A172 (cell line): ENCODE data around the gene SMC6. TPM values are rescaled to one million over a fixed set of nuclear protein-coding genes. Genes with fewer than 3 reads are reported as not detected.

Source experiments
- DNase-seq: peaks from one replicate; pipeline ENCODE4 v3.0.0-alpha.2; 2015; ENCODE audit warnings: low spot score
- total RNA-seq: library from RNA; depleted of rRNA; stranded (reverse); fragments of >200 nt; shearing (Covaris generic); gene quantifications from 2 replicates; pipeline ENCODE4 v1.2.3, GENCODE V29; 2014

The SMC6 gene
- total RNA-seq, 1 experiment from 2014 or later = 38.6 TPM

DNA sequence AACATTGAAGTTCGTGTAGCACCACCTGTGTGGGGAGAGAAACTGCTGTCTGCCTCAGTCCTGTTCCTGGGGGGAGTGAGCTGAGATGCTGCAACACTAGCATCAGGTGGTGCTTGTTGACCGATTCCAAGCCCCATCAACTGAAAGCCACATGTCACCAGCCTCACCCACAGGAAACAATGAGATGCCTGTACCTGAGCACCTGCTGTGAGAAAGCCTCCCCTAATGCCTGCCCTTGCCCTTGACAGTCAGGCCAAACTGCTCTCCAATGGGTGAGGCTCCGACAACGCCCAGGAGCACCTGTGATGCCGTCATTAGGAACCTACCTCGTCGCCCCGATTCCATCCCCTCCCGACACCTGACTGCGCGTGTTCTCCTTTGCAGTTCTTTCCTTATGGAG lies 104.6 kb downstream of the SMC6 start:
- DNase-seq = no peak

DNA sequence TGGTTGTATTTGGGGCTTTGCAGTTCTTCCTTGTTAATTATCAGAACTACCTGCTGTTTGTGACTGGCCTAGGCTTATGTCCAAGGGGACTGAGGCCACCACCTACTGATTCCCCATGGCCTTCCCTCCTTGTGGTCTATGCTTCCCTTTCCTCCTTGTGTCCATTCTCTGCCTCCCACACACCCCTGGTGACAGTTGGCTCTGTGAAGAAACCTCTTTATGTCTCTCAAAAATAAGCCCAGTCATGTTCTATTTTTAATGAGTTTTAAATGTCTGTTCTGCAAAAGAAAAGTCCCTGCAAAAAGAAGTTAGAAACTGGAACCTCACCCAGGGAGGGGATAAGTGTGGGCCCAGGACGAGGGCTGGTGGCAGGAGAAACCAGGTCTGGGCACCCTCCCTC lies 105.0 kb downstream of the SMC6 start:
- DNase-seq = no peak

DNA sequence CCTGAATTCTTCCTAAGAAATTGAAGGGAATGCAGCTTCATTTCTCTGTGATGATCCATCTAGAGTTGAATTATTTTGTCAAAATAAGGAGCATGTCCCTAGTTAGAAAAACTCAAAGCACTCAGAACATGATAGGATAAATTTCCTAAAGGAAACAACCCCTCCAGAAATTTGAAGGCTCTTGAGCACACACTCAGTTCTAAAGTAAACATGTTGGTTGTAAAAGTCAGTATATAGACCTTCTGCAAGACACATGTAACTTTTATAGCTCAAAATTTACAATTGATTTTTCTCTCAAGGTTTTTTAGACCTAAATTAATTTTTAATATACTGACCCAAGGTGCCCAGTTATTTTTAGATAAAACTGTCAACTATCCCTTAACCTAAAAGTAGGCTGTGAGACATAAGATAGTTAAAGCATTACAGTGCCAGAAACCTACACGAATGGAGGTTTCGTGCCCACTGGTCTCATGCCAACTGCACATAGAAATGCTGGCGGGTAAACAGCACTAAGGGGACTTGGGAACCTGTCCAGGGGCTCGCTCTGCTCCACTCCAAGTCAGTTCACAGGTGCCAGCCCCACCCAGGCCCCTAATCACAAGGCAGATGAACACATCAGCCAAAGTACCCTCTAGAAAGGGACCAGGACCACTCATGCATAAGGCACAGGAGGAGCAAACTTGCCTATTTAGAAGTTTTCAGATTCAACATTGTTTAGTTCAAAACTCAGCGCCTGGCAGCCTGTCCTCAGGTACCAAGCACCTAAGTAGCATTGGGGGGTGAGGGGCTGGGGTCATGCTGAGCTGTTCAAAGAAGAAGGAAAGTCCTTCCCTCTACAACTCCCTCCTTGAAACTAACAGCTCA lies 106.5 kb downstream of the SMC6 start:
- DNase-seq = no peak

GRCh38 chr2:17646081-17646554 lies 107.5 kb downstream of the SMC6 start:
- DNase-seq = peak; percentile 77

- DNase-seq = peak; percentile 14
Observed at GRCh38 chr2:17644997-17645720, 108.5 kb downstream of the SMC6 start.

DNA sequence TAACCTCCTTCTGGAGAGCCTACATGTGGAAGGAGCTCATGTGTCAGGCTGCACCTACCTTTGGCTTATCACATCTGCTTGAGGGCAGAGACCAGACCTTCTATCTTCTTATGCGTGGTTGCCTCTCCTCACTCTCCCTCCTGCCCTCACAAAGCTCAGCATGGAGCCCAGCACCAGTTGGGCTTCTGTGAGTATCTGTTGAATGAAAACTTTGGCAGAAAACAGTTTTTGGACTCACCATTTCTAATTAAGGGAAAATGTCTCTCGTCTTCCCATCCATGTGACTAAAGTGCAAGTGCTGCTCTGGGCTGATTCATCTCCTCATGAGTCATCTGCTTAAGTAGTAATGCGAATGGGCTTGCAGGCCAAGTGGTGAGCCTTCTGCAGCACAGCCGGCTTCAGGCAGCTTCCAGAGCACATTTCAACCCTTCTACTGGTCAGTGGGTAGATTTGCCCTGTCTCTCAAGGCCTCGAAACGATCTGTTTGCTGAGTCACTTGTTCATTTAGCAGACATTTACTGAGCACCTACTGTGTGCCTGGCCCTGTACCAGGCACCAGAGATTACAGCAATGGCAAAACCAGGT lies 110.5 kb downstream of the SMC6 start:
- peak; percentile 96 for DNase-seq

- DNase-seq = no peak
Observed at GRCh38 chr2:17640406-17640805, 113.2 kb downstream of the SMC6 start.

DNA sequence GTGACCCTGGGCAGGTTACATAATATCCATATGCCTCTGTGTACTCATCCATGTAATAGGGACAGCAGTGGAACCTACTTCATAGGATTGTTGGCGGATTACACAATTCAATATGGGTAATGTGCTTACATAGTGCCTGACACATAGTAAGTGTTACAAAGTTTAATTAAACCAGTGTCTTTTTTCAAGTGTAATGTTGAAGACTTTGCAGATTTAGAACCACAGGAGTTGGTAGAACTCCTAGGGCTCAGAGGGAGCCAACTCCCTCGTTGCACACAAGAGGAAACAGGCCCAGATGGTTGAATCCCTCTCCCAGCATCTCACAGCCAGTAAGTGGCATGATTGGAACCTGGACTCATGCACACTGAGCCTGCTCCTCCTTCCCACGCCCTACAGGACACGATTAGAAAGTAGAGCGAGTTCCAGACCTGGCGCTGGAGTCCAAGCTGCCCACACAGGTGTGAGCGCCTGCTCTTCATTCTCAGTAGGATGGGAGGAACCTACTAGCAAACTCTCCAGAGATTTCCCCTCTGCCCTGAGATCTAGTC lies 115.3 kb downstream of the SMC6 start:
- DNase-seq = no peak

- no peak for DNase-seq
Observed at GRCh38 chr2:17637131-17637906, 116.3 kb downstream of the SMC6 start.

DNA sequence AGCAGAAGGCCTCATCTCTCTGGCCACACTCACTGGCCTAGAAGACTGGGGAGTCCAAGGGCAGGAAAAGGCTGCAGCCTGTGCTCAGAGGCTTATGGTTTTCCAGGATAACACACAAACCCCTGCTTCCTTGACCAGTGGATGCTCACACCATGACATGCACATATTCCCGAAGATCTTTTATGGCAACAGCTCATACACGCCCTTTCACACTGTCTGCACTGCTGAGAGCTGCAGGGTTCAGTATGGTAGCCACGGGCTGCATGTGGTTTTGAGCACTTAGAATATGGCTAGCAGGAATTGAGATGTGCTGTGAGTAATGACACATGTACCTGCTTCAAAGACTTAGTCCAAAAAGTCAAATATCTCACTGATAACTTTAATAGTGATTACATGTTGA lies 117.4 kb downstream of the SMC6 start:
- DNase-seq = no peak

DNA sequence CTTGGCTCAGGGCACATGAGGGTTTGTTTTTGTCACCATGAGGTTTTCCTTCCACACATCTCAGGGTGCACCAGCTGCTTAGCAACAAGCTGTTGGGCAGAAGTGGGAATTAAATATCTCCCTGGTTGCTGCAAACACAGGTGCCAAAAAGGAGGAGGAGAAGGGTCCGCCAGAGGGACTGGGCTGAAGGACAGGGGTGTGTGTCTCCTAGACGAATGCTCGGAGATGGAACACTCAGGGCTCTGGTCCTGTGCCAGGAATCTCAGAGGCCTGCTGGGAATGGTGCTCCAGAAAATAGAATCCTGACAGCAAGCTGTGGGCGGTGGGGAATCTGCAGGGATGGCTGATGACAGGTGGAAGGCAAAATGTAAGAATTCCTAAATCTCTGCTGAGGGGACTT lies 118.6 kb downstream of the SMC6 start:
- no peak for DNase-seq

DNA sequence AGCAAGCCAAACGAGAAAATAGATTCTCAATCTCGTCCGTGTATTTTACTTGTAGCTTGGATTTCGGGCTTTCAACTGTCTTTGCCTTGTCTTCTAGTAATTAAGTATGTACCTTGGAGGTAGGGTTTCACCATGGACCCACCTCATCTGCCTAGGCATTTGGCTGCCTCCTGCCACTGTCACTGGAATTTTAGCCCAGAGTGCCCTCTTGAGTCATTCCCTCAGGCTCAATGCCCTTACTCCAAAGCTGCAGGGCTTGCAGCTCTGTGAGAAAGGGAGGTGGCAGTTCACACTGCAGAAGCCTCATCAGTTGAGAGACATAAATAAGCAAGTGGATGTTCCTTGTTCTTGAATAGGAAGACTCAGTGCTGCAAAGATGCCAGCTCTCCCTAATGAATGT lies 123.5 kb downstream of the SMC6 start:
- DNase-seq = no peak

- peak; percentile 54 for DNase-seq
Observed at GRCh38 chr2:17628349-17629261, 125.0 kb downstream of the SMC6 start.

- DNase-seq = peak; percentile 29
Observed at GRCh38 chr2:17627434-17627833, 126.2 kb downstream of the SMC6 start.

GRCh38 chr2:17626986-17627385 lies 126.6 kb downstream of the SMC6 start:
- no peak for DNase-seq

DNA sequence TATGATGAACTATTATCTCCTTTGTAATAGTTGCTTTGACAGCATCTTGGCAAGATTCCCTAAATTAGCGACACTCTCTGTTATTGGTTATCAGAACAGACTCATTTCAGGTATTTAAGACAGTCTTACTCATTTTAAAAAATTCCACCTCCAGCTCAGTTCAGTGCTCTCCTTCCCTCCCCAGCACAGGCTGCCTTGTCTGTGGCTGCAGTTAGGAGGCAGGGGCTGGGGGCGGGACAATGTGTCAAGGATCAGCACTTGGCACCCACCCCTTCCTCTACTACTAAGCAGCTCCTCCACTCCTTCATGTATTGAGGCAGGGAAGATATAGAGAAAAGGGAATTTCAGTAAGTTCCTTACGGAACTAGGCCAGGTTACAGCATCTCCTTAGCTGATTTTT lies 128.2 kb downstream of the SMC6 start:
- no peak for DNase-seq

GRCh38 chr2:17621781-17622180 lies 131.8 kb downstream of the SMC6 start:
- DNase-seq = peak; percentile 75

GRCh38 chr2:17620841-17621240 lies 132.8 kb downstream of the SMC6 start:
- peak; percentile 56 for DNase-seq

DNA sequence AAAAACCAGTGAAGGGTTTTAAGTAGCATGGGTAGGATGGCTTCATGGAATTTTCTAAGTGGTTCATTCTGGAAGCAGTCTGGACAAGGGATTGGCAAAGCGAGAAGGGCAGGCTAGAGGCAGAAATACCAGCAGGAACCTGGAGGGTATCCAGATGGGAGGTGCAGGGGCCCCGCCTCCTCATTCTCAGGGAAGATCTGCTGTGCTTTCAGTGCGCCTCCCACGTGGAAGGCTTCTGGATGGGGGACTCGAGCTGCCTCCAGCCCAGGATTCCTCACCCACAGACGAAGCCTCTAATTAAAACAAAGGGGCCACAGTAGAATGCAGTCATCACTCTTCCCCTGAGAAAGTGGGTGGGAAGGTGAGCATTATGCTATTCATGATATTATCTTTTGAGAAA lies 133.3 kb downstream of the SMC6 start:
- peak; percentile 72 for DNase-seq

GRCh38 chr2:17617955-17618354 lies 135.7 kb downstream of the SMC6 start:
- DNase-seq = no peak
